Activated T-helper 2 cell treated with anti-CD3 and anti-CD28 coated beads, Interferon-gamma antibody, Interleukin-2, Interleukin-4, amounts not matched to agents 10 μg/mL and 5 μg/mL and 100 μg/mL, durations not matched to agents 14 hours and 24 hours and 36 hours (primary cell): ENCODE results near the gene PYGM. TPM values are rescaled to one million over a fixed set of nuclear protein-coding genes. Genes with fewer than 3 reads are reported as not detected.
"Not testable (repeated sequence)": the region's sequence is repeated elsewhere in the genome, so short reads cannot be mapped to it uniquely, and the experiment has no call there.

ENCODE experiments used
- DNase-seq: peaks from one replicate; pipeline ENCODE4 v3.0.0; 2021; ENCODE audit warnings: low spot score
- H3K27ac Mint-ChIP-seq: one replicate; pipeline ENCODE4 v1.8.0; 2021; ENCODE audit warnings: mixed read lengths
- H3K27me3 Mint-ChIP-seq: one replicate; pipeline ENCODE4 v1.8.0; 2021; ENCODE audit warnings: low read depth, mixed read lengths
- H3K36me3 Mint-ChIP-seq: one replicate; pipeline ENCODE4 v1.8.0; 2021; ENCODE audit warnings: low read depth, mixed read lengths
- H3K4me1 Mint-ChIP-seq: one replicate; pipeline ENCODE4 v1.8.0; 2021; ENCODE audit warnings: low read depth, mixed read lengths
- H3K4me3 Mint-ChIP-seq: one replicate; pipeline ENCODE4 v1.8.0; 2021; ENCODE audit warnings: low read depth, mild to moderate bottlenecking, moderate library complexity, mixed read lengths
- H3K9me3 Mint-ChIP-seq: one replicate; pipeline ENCODE4 v1.8.0; 2021; ENCODE audit warnings: mixed read lengths
- intact Hi-C: fragments of 100-400 bp; cut with micrococcal nuclease; formaldehyde crosslinking; loops from one replicate; pipeline ENCODE4 v1.15.1; 2023
- total RNA-seq: library from RNA; stranded (reverse); gene quantifications from 2 replicates; pipeline ENCODE4 v1.2.3, GENCODE V29; 2022

PYGM gene
- total RNA-seq, 1 donor from 2014 or later, result 1.9 TPM

GRCh38 chr11:64705501-64705900 lies 54.3 kb downstream of the PYGM start:
- Mint-ChIP-seq H3K4me1 (no peaks in the 10 kb centered on the region), H3K9me3 (no peaks in the 10 kb centered on the region), H3K4me3 (no peak overlapping the region), H3K36me3 (no peaks in the 10 kb centered on the region), H3K27ac (no peak overlapping the region), H3K27me3 (peaks cover 39% of the 10 kb centered on the region)
- intact Hi-C loops, result no loop called here
- no peak for DNase-seq

- no peak for DNase-seq
- intact Hi-C loops, result no loop called here
- Mint-ChIP-seq H3K4me3 (no peak overlapping the region), H3K27me3 (peaks cover 30% of the 10 kb centered on the region), H3K9me3 (no peaks in the 10 kb centered on the region), H3K27ac (no peak overlapping the region), H3K4me1 (no peaks in the 10 kb centered on the region), H3K36me3 (no peaks in the 10 kb centered on the region)
Measured at GRCh38 chr11:64703048-64703447, 56.7 kb downstream of the PYGM start.

GRCh38 chr11:64701956-64702355 lies 57.8 kb downstream of the PYGM start:
- intact Hi-C loops, H3K36me3 Mint-ChIP-seq, H3K4me3 Mint-ChIP-seq, DNase-seq, H3K4me1 Mint-ChIP-seq, H3K27ac Mint-ChIP-seq, H3K9me3 Mint-ChIP-seq: not testable (repeated sequence)
- peaks cover 29% of the 10 kb centered on the region for H3K27me3 Mint-ChIP-seq

- no peak overlapping the region for H3K27ac Mint-ChIP-seq
- H3K4me1 Mint-ChIP-seq, result no peaks in the 10 kb centered on the region
- H3K27me3 Mint-ChIP-seq, result peaks cover 38% of the 10 kb centered on the region
- DNase-seq, result no peak
- no peak overlapping the region for H3K4me3 Mint-ChIP-seq
- H3K36me3 Mint-ChIP-seq, result no peaks in the 10 kb centered on the region
- H3K9me3 Mint-ChIP-seq, result no peaks in the 10 kb centered on the region
- intact Hi-C loops, result no loop called here
Measured at GRCh38 chr11:64698427-64698826, 61.3 kb downstream of the PYGM start.

- Mint-ChIP-seq H3K4me3 (no peak overlapping the region), H3K36me3 (no peaks in the 10 kb centered on the region), H3K4me1 (peaks cover 1% of the 10 kb centered on the region), H3K27ac (no peak overlapping the region), H3K27me3 (peaks cover 44% of the 10 kb centered on the region), H3K9me3 (no peaks in the 10 kb centered on the region)
- no peak for DNase-seq
- intact Hi-C loops, result no loop called here
Measured at GRCh38 chr11:64697663-64698375, 62.0 kb downstream of the PYGM start.

Other genes starting within 250 kb of the PYGM start
- gene SLC22A11, start 204.0 kb downstream of the PYGM start, total RNA-seq, result not detected in 2 replicates
- gene SLC22A12, start 168.8 kb downstream of the PYGM start, total RNA-seq, result not detected in 2 replicates
- gene NRXN2, start 36.8 kb downstream of the PYGM start, total RNA-seq, result 0.05 TPM in 1 of 2 replicates, not detected in the other
- 19.6 and 20.9 TPM in 2 replicates for gene RASGRP2, start 15.8 kb downstream of the PYGM start, total RNA-seq
- 460 and 461 TPM in 2 replicates for gene SF1, start 18.6 kb upstream of the PYGM start, total RNA-seq
- gene MAP4K2, start 43.2 kb upstream of the PYGM start, total RNA-seq, result 72.1 and 77.5 TPM in 2 replicates
- gene MEN1, start 50.6 kb upstream of the PYGM start, total RNA-seq, result 46.2 and 47.2 TPM in 2 replicates
- gene CDC42BPG, start 84.7 kb upstream of the PYGM start, total RNA-seq, result 0.07 and 0.32 TPM in 2 replicates
- gene EHD1, start 118.6 kb upstream of the PYGM start, total RNA-seq, result 107 TPM in 2 replicates
- gene ATG2A, start 157.2 kb upstream of the PYGM start, total RNA-seq, result 20.7 and 26.1 TPM in 2 replicates
- 13.6 and 16.1 TPM in 2 replicates for gene PPP2R5B, start 164.7 kb upstream of the PYGM start, total RNA-seq
- not detected in 2 replicates for gene GPHA2, start 175.9 kb upstream of the PYGM start, total RNA-seq
- gene MAJIN, start 212.1 kb upstream of the PYGM start, total RNA-seq, result not detected in 2 replicates
- gene BATF2, start 237.0 kb upstream of the PYGM start, total RNA-seq, result 0.09 and 0.16 TPM in 2 replicates